Measurements from ENCODE around the gene TRIM67.

DNA sequence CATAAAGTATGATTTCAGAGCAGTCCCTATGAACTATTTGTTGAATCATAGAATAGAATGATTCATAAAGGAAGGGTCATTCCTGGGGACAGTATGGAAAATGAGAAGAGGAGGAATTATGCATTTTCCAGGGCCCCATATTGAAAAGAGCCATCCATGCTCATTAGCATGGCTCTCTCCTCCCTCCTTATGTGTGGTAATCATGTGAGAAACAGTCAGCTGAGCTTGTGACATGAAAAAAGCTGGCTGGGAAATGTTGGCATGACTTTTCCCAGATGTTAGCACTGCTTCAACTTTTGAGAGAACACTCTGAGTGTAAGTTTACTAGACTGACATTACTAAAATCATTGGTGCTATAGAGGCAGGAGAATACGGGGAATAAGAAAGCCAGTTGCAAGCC, 16.1 kb downstream of the TRIM67 start:
- TF ChIP-seq POLR2AphosphoS5 (IDR thresholded peaks at IDR 0.05; ENCODE audit: low read depth, low read length) (no peak), POLR2A (IDR thresholded peaks at IDR 0.05; ENCODE audit: low read depth, low read length) (no peak)
